ENCODE data around the gene BLTP3B. TPM values are rescaled to one million over a fixed set of nuclear protein-coding genes. Genes with fewer than 3 reads are reported as not detected.

BLTP3B gene
- total and polyA plus RNA-seq, 2 donors (not counting 1 experiment from before 2014, with no cell fraction given), result 9.1 to 27.4 TPM

DNA sequence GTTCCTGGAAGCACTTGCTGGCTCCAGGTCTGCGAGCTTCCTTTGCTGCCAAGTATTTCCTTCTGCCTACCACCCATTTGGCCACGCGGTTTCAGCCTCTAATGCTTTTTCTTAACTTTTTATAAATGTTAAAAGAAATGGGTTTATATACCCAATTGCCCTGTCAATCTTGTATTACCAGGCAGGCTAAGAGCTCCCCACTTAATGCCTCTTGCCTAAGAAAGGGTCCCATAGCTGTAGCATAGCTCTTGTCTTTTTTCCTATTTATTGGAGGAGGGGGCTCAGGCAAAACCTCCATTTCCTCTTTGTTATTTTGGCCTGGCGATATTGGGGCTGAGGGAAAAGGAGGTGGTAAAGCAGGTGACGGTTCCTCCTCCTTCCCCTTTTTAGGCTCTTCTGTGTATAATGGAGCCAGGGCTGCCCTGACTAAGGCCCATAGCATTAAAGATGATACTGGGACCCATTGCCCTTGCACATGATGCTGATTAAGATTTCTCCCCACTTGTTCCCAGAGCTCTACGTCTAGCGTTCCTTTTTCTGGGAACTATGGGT lies 21.6 kb upstream of the BLTP3B start:
- ChIA-PET CTCF (interaction anchor here (1.1 to 5.0 kb wide), 6 partner anchors 11 to 37 kb away, joined by 3 to 33 read pairs (median 3); partner anchors contain the start of gene ACTR6), POLR2A (no interaction called here)
- Mint-ChIP-seq H3K27ac (peak overlapping the region; percentile 73), H3K4me3 (peak overlapping the region; percentile 74), H3K27me3 (no peaks in the 10 kb centered on the region), H3K4me1 (peaks cover 13% of the 10 kb centered on the region), H3K9me3 (ENCODE audit: insufficient read depth) (no peaks in the 10 kb centered on the region)
- Histone ChIP-seq H3K36me3 (replicated peaks in 1 of 2; ENCODE audit: control extremely low read depth in 1 of 2, control insufficient read depth in 1 of 2, extremely low read depth in 1 of 2, insufficient read depth in 2 of 2, low read length in 1 of 2) (peaks cover 0 to 2% of the 10 kb centered on the region in 2 experiments), H4K20me1 (ENCODE audit: control insufficient read depth, insufficient read depth, low read length, poor library complexity, severe bottlenecking) (no peaks in the 10 kb centered on the region), H3K27me3 (replicated peaks in 1 of 4; ENCODE audit: control extremely low read depth in 1 of 4, control insufficient read depth in 3 of 4, insufficient read depth in 4 of 4, low read length in 3 of 4) (no peaks in the 10 kb centered on the region), H3K79me2 (ENCODE audit: control insufficient read depth, insufficient read depth, low read length) (no peaks in the 10 kb centered on the region), H3K4me3 (ENCODE audit: control extremely low read depth in 1 of 5, extremely low read depth in 1 of 5, insufficient read depth in 1 of 5, low read depth in 2 of 5, low read length in 4 of 5) (no peak overlapping the region), H2AFZ (ENCODE audit: insufficient read depth, low read depth, low read length, poor library complexity, severe bottlenecking) (peak overlapping the region; percentile 36), H3K4me1 (ENCODE audit: control insufficient read depth in 2 of 2, insufficient read depth in 2 of 2, low read length in 2 of 2) (peaks cover 8 to 12% of the 10 kb centered on the region in 2 donors), H3K4me2 (replicated peaks; ENCODE audit: low read depth, low read length, poor library complexity, severe bottlenecking) (peak overlapping the region; percentile 57), H3K27ac (ENCODE audit: low read length in 2 of 2) (no peak overlapping the region), H3K9ac (ENCODE audit: low read length) (no peak overlapping the region), H3K9me3 (ENCODE audit: control extremely low read depth in 1 of 3, control insufficient read depth in 2 of 3, insufficient read depth in 1 of 3, low read length in 2 of 3) (no peaks in the 10 kb centered on the region)
- ATAC-seq (ENCODE audit: low read depth) (no peak), DNase-seq (no peak)
- no CpG with 5 or more reads among the region's 7 CpGs for WGBS (ENCODE audit: insufficient coverage)
- TF ChIP-seq, protein P1, sequence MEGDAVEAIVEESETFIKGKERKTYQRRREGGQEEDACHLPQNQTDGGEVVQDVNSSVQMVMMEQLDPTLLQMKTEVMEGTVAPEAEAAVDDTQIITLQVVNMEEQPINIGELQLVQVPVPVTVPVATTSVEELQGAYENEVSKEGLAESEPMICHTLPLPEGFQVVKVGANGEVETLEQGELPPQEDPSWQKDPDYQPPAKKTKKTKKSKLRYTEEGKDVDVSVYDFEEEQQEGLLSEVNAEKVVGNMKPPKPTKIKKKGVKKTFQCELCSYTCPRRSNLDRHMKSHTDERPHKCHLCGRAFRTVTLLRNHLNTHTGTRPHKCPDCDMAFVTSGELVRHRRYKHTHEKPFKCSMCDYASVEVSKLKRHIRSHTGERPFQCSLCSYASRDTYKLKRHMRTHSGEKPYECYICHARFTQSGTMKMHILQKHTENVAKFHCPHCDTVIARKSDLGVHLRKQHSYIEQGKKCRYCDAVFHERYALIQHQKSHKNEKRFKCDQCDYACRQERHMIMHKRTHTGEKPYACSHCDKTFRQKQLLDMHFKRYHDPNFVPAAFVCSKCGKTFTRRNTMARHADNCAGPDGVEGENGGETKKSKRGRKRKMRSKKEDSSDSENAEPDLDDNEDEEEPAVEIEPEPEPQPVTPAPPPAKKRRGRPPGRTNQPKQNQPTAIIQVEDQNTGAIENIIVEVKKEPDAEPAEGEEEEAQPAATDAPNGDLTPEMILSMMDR (IDR thresholded peaks at IDR 0.05), result no peak
- no peak for TF ChIP-seq EZH2 (IDR thresholded peaks at IDR 0.05; ENCODE audit: borderline replicate concordance, insufficient read depth, low read depth, low read length, poor library complexity, severe bottlenecking)
- intact Hi-C loops (cut with micrococcal nuclease), result loop anchor here (5.0 kb wide), 1 partner anchor 33 kb away; no protein-coding TSS in a partner anchor

DNA sequence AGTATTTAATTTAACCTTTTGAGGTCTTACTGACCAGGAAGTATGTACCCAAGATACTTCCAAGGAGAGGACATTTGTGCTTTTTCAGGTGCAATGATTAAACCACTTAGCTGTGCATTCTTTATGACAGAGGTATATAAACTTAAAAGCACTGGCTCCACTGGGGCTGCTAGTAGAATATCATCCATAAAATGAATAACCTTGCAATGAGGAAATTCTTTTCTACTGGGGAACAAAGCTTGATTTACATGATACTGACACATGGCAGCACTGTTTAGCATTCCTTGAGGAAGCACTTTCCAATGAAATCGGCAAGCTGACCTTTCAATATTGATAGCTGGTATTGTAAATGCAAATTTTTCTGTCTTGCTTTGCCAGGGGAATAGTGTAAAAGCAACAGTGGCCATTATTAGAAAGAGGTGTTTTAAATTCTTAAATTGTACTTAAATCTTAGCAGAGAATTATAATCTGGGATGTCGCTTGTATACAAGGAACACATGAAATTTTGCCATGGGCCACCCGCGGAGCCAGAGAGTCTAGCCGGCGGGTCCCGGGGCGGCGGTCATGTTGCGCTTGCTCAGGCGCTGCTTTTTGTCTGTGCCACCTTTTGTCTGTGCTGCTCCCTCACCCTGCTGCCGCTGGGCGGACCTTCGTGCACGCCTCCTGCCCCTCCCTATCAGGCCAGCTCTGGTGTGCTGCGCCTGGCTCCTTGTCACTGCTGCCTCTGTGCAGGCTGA lies 20.9 kb upstream of the BLTP3B start:
- ChIA-PET POLR2A (no interaction called here), CTCF (interaction anchor here (1.1 to 5.0 kb wide), 5 partner anchors 10 to 38 kb away, joined by 3 to 33 read pairs (median 3); partner anchors contain the start of gene ACTR6)
- 7% methylated on average over 15 of the region's 16 CpGs for WGBS (ENCODE audit: insufficient coverage)
- H3K4me3 Mint-ChIP-seq, result peak overlapping the region; percentile 74
- no peaks in the 10 kb centered on the region for H3K79me2 ChIP-seq (ENCODE audit: control insufficient read depth, insufficient read depth, low read length)
- H3K4me2 ChIP-seq (replicated peaks; ENCODE audit: low read depth, low read length, poor library complexity, severe bottlenecking), result peak overlapping the region; percentile 57
- no peak overlapping the region for H3K27ac ChIP-seq (ENCODE audit: low read length in 2 of 2)
- TF ChIP-seq EZH2 (IDR thresholded peaks at IDR 0.05; ENCODE audit: borderline replicate concordance, insufficient read depth, low read depth, low read length, poor library complexity, severe bottlenecking), result no peak
- TF ChIP-seq, protein P1 (IDR thresholded peaks at IDR 0.05), result peak; percentile 28
- H4K20me1 ChIP-seq (ENCODE audit: control insufficient read depth, insufficient read depth, low read length, poor library complexity, severe bottlenecking), result no peaks in the 10 kb centered on the region
- intact Hi-C loops (cut with micrococcal nuclease), result loop anchor here (5.0 kb wide), 1 partner anchor 34 kb away; no protein-coding TSS in a partner anchor
- H3K27me3 ChIP-seq (replicated peaks in 1 of 4; ENCODE audit: control extremely low read depth in 1 of 4, control insufficient read depth in 3 of 4, insufficient read depth in 4 of 4, low read length in 3 of 4), result no peaks in the 10 kb centered on the region
- H3K36me3 ChIP-seq (replicated peaks in 1 of 2; ENCODE audit: control extremely low read depth in 1 of 2, control insufficient read depth in 1 of 2, extremely low read depth in 1 of 2, insufficient read depth in 2 of 2, low read length in 1 of 2), result peaks cover 0 to 2% of the 10 kb centered on the region in 2 experiments
- no peaks in the 10 kb centered on the region for H3K27me3 Mint-ChIP-seq
- no peak overlapping the region for H3K9ac ChIP-seq (ENCODE audit: low read length)
- H3K27ac Mint-ChIP-seq, result peak overlapping the region; percentile 73
- peak; percentile 99 for ATAC-seq (ENCODE audit: low read depth)
- H3K9me3 Mint-ChIP-seq (ENCODE audit: insufficient read depth), result no peaks in the 10 kb centered on the region
- peak overlapping the region in 1 of 5 experiments; percentile 28 for H3K4me3 ChIP-seq (ENCODE audit: control extremely low read depth in 1 of 5, extremely low read depth in 1 of 5, insufficient read depth in 1 of 5, low read depth in 2 of 5, low read length in 4 of 5)
- H3K4me1 ChIP-seq (ENCODE audit: control insufficient read depth in 2 of 2, insufficient read depth in 2 of 2, low read length in 2 of 2), result peaks cover 8 to 12% of the 10 kb centered on the region in 2 donors
- H2AFZ ChIP-seq (ENCODE audit: insufficient read depth, low read depth, low read length, poor library complexity, severe bottlenecking), result peak overlapping the region; percentile 46
- peaks cover 13% of the 10 kb centered on the region for H3K4me1 Mint-ChIP-seq
- H3K9me3 ChIP-seq (ENCODE audit: control extremely low read depth in 1 of 3, control insufficient read depth in 2 of 3, insufficient read depth in 1 of 3, low read length in 2 of 3), result no peaks in the 10 kb centered on the region
- DNase-seq, result peak; percentile 71
